IMR-90 (cell line): ENCODE data around the gene PPP2R5B. TPM values are rescaled to one million over a fixed set of nuclear protein-coding genes. Genes with fewer than 3 reads are reported as not detected.

ENCODE experiments used
- ATAC-seq: fragments of 200-7000 bp; cut with Tn5 transposase; 2 replicates; pipeline ENCODE4 v1.9.1; 2020; ENCODE audit warnings: low read depth, mild to moderate bottlenecking, moderate library complexity
- BruUV-seq: library from RNA; stranded (reverse); fragments of 400-500 nt; replicated peaks from 2 replicates; lab custom pipeline; 2021; lab: Mats Ljungman, UMichigan
- CTCF ChIA-PET: fragments of 300-600 bp; formaldehyde crosslinking; extraction: SDS; loops from one replicate; lab custom pipeline; 2021; ENCODE audit warnings: antibody characterized with exemption; lab: Yijun Ruan, JAX
- POLR2A ChIA-PET: fragments of 300-600 bp; sonication (Branson Sonifier 250); formaldehyde crosslinking; loops from one replicate; lab custom pipeline; 2022; ENCODE audit warnings: antibody characterized with exemption; ENCODE audit not compliant: unreplicated experiment; lab: Charles Lee
- DNase-seq: peaks from one replicate; pipeline ENCODE4 v3.0.0; 2013
- H2AFZ ChIP-seq: replicated peaks from 2 replicates; pipeline ENCODE3; 2013; ENCODE audit warnings: low read length, mild to moderate bottlenecking; ENCODE audit not compliant: poor library complexity
- H2AK5ac ChIP-seq: 2 replicates; pipeline ENCODE4 v1.6.1; 2013; ENCODE audit warnings: low read depth, low read length, inconsistent platforms
- H2AK9ac ChIP-seq: replicated peaks from 2 replicates; pipeline ENCODE3; 2013; ENCODE audit warnings: mild to moderate bottlenecking, low read depth, low read length, moderate library complexity; ENCODE audit not compliant: poor library complexity
- H2BK120ac ChIP-seq: 2 replicates; pipeline ENCODE4 v1.6.1; 2013; ENCODE audit warnings: low read depth, low read length, inconsistent platforms
- H2BK15ac ChIP-seq: 3 replicates; pipeline ENCODE4 v1.6.1; 2013; ENCODE audit warnings: low read depth, low read length, inconsistent platforms
- H2BK20ac ChIP-seq: 2 replicates; pipeline ENCODE4 v1.6.1; 2013; ENCODE audit warnings: low read depth, mild to moderate bottlenecking, inconsistent platforms, low read length, moderate library complexity
- H2BK5ac ChIP-seq: 2 replicates; pipeline ENCODE4 v1.6.1; 2013; ENCODE audit warnings: mild to moderate bottlenecking, low read depth, low read length, inconsistent platforms; ENCODE audit not compliant: poor library complexity, severe bottlenecking
- H3K14ac ChIP-seq: replicated peaks from 2 replicates; pipeline ENCODE4 v1.6.1; 2013; ENCODE audit warnings: low read depth, low read length, inconsistent platforms
- H3K18ac ChIP-seq: 2 replicates; pipeline ENCODE4 v1.6.1; 2013; ENCODE audit warnings: low read depth, low read length, control low read depth
- H3K23ac ChIP-seq: 2 replicates; pipeline ENCODE4 v1.6.1; 2013; ENCODE audit warnings: low read depth, low read length, inconsistent platforms
- H3K27ac ChIP-seq: 2 replicates; pipeline ENCODE4 v1.5.1; 2013; ENCODE audit warnings: mild to moderate bottlenecking, control low read depth, low read length; ENCODE audit not compliant: insufficient read depth
- H3K27me3 ChIP-seq: 2 replicates; pipeline ENCODE4 v1.6.1; 2013; ENCODE audit warnings: low read length; ENCODE audit not compliant: control insufficient read depth, insufficient read depth
- H3K36me3 ChIP-seq: 2 replicates; pipeline ENCODE4 v1.6.1; 2013; ENCODE audit warnings: low read length, mixed read lengths; ENCODE audit not compliant: control insufficient read depth, insufficient read depth
- H3K4ac ChIP-seq: 2 replicates; pipeline ENCODE4 v1.6.1; 2013; ENCODE audit warnings: low read depth, low read length, inconsistent platforms
- H3K4me1 ChIP-seq: 2 replicates; pipeline ENCODE4 v1.6.1; 2013; ENCODE audit warnings: low read length, mixed read lengths; ENCODE audit not compliant: control insufficient read depth, insufficient read depth
- H3K4me2 ChIP-seq: 2 replicates; pipeline ENCODE4 v1.6.1; 2013; ENCODE audit warnings: low read depth, mild to moderate bottlenecking, control low read depth, low read length, moderate library complexity
- H3K4me3 ChIP-seq: 2 replicates; pipeline ENCODE4 v1.5.1; 2013; ENCODE audit warnings: low read depth, mild to moderate bottlenecking, control low read depth, low read length, moderate library complexity; ENCODE audit not compliant: insufficient read depth
- H3K56ac ChIP-seq: 2 replicates; pipeline ENCODE4 v1.6.1; 2013; ENCODE audit warnings: low read length, inconsistent platforms; ENCODE audit not compliant: insufficient read depth; ENCODE audit errors: extremely low read depth
- H3K79me1 ChIP-seq, 2 experiments: 2 replicates each; pipeline ENCODE4 v1.6.1; 2013; ENCODE audit warnings: low read length in 2 of 2, inconsistent platforms in 1 of 2, low read depth in 1 of 2
- H3K9ac ChIP-seq: 2 replicates; pipeline ENCODE4 v1.6.1; 2013; ENCODE audit warnings: low read depth, low read length, control low read depth
- H3K9me1 ChIP-seq: 2 replicates; pipeline ENCODE4 v1.6.1; 2013; ENCODE audit warnings: low read length, inconsistent platforms; ENCODE audit not compliant: insufficient read depth
- H3K9me3 ChIP-seq: 2 replicates; pipeline ENCODE4 v1.6.1; 2013; ENCODE audit warnings: low read length; ENCODE audit not compliant: control insufficient read depth, insufficient read depth
- H4K20me1 ChIP-seq: 2 replicates; pipeline ENCODE4 v1.6.1; 2013; ENCODE audit warnings: low read length, inconsistent platforms; ENCODE audit not compliant: insufficient read depth
- H4K5ac ChIP-seq: 2 replicates; pipeline ENCODE4 v1.6.1; 2013; ENCODE audit warnings: mild to moderate bottlenecking, low read depth, low read length, control low read depth
- H4K8ac ChIP-seq, 2 experiments: 2 replicates each; pipeline ENCODE4 v1.6.1; 2013; ENCODE audit warnings: low read depth in 2 of 2, low read length in 2 of 2, control low read depth in 1 of 2, inconsistent platforms in 1 of 2
- H4K91ac ChIP-seq: 2 replicates; pipeline ENCODE4 v1.6.1; 2013; ENCODE audit warnings: low read depth, low read length, inconsistent platforms; ENCODE audit not compliant: insufficient read depth
- BHLHE40 ChIP-seq: fragments of 150-350 bp; IDR thresholded peaks from 2 replicates; pipeline ENCODE4 v1.6.1; 2016; ENCODE audit warnings: mild to moderate bottlenecking, low read depth, low read length
- CHD1 ChIP-seq: IDR thresholded peaks from 2 replicates; pipeline ENCODE4 v1.6.1; 2012; ENCODE audit warnings: low read depth, low read length, improper control_type of control experiment
- MAZ ChIP-seq: IDR thresholded peaks from 2 replicates; pipeline ENCODE4 v1.6.1; 2012; ENCODE audit warnings: low read depth, mild to moderate bottlenecking, low read length, improper control_type of control experiment, moderate library complexity, borderline replicate concordance
- MXI1 ChIP-seq: IDR thresholded peaks from 2 replicates; pipeline ENCODE4 v1.6.1; 2012; ENCODE audit warnings: low read depth, mild to moderate bottlenecking, low read length, moderate library complexity, borderline replicate concordance
- POLR2A ChIP-seq: IDR thresholded peaks from 2 replicates; pipeline ENCODE4 v1.6.1; 2012; ENCODE audit warnings: mild to moderate bottlenecking, low read depth, low read length
- WGBS, 2 experiments: methylation state at CpG; one replicate each; pipeline versions ENCODE4 v1.1.5 to v1.1.7; 2013; ENCODE audit warnings: missing lambda C conversion rate in 2 of 2; ENCODE audit not compliant: insufficient read length in 1 of 2; ENCODE audit errors: extremely low coverage in 2 of 2; 5-methylcytosine and 5-hydroxymethylcytosine counted together
- dilution Hi-C: fragments of 300-500 bp; cut with HindIII; formaldehyde crosslinking; loops from one replicate; pipeline ENCODE4 v1.14.3; 2018; ENCODE audit warnings: low sequenced_read_pairs; ENCODE audit not compliant: unreplicated experiment
- in situ Hi-C: fragments of 300-500 bp; cut with MboI; formaldehyde crosslinking; loops from 3 replicates; pipeline ENCODE4 v1.14.3; 2019; ENCODE audit warnings: low sequenced_read_pairs, inconsistent platforms, mixed read lengths
- intact Hi-C: fragments of 100-400 bp; cut with micrococcal nuclease; formaldehyde crosslinking; loops from 2 replicates; pipeline ENCODE4 v1.10.0; 2022
- polyA plus RNA-seq, 3 experiments: library from polyadenylated mRNA; depleted of rRNA; stranded (reverse); fragments of >200 nt; gene quantifications; 2 replicates each; pipeline ENCODE4 v1.2.3, GENCODE V29; 2012; ENCODE audit warnings: low replicate concordance in 1 of 3
- total RNA-seq: library from RNA; depleted of rRNA; stranded (reverse); fragments of >200 nt; gene quantifications from 2 replicates; pipeline ENCODE4 v1.2.3, GENCODE V29; 2012

The PPP2R5B gene
- total and polyA plus RNA-seq, 2 of the 4 experiments (the other 2 are of a cell fraction) = 6.5 to 23.6 TPM

GRCh38 chr11:64929625-64930024 is 5.1 kb downstream of the PPP2R5B start:
- Histone ChIP-seq H3K27me3 (no peaks in the 10 kb centered on the region), H3K4me2 (no peak overlapping the region), H3K4me1 (peaks cover 4% of the 10 kb centered on the region; the same call in 1 of the 2 replicates), H4K5ac (no peak overlapping the region), H3K18ac (no peak overlapping the region), H2BK15ac (no peak overlapping the region), H3K9ac (no peak overlapping the region), H3K14ac (no peak overlapping the region), H3K79me1 (peaks cover 5 to 29% of the 10 kb centered on the region in 2 experiments; a peak in 3 of 4 replicates), H3K4ac (no peak overlapping the region), H3K56ac (no peak overlapping the region), H2AFZ (no peak overlapping the region), H2BK120ac (no peak overlapping the region), H3K23ac (no peak overlapping the region), H3K9me3 (no peaks in the 10 kb centered on the region), H2BK20ac (no peak overlapping the region), H2AK9ac (no peak overlapping the region), H3K4me3 (no peak overlapping the region), H4K8ac (no peak overlapping the region), H2AK5ac (no peak overlapping the region), H3K9me1 (no peaks in the 10 kb centered on the region), H2BK5ac (no peak overlapping the region), H4K20me1 (peaks cover 2% of the 10 kb centered on the region), H3K36me3 (peaks cover 56% of the 10 kb centered on the region), H3K27ac (no peak overlapping the region), H4K91ac (no peak overlapping the region)
- in situ Hi-C loops (no loop called here), dilution Hi-C loops (no loop called here), intact Hi-C loops (no loop called here)
- ATAC-seq = no peak
- no peak for DNase-seq
- BruUV-seq = no TSS peak
- ChIA-PET POLR2A (interaction anchor here (0.7 kb wide), 1 partner anchor 17 kb away, joined by 9 read pairs; no protein-coding TSS in a partner anchor), CTCF (no interaction called here)
- TF ChIP-seq MAZ = no peak
- TF ChIP-seq POLR2A = no peak
- no peak for TF ChIP-seq BHLHE40
- no peak for TF ChIP-seq MXI1
- no peak for TF ChIP-seq CHD1
- 100% methylated on average over 4 of the region's 7 CpGs; no CpG with 5 or more reads in 1 of the 2 experiments for WGBS, 2 experiments
